GM18861 (cell line): ENCODE data around the gene BRMS1.
"Not testable (repeated sequence)": the region's sequence is repeated elsewhere in the genome, so short reads cannot be mapped to it uniquely, and the experiment has no call there.

Experiments used
- ATAC-seq: cut with Tn5 transposase; IDR thresholded peaks from one replicate; pipeline ENCODE4 v1.9.1; 2021; ENCODE audit not compliant: unreplicated experiment

The BRMS1 gene

GRCh38 chr11:66311965-66312548 is 32.8 kb downstream of the BRMS1 start:
- ATAC-seq = peak; percentile 44

DNA sequence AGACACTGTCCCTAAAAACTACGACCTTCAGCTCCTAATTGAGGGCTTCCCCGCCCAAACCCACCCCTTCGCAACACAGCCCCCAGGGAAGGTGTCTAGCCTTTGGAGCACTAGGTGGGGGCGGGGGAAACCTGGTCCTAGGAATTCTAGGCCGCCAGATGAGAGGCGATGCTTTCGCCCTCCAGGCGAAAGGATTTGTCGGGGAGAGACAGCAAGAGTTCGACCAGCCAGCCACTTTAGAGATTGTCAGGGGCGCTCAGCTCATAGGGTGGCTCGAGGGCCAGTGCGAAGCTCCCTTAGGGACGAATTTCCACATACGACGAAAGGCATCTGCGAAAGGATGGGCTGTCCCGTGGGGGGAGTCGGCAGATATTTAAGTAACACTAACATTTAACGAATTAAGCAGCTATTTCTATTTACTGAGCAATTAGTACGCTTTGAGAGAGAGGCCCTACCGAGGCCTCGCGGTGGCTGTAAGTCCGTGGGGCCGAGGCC is 33.4 kb downstream of the BRMS1 start:
- ATAC-seq = peak; percentile 42

DNA sequence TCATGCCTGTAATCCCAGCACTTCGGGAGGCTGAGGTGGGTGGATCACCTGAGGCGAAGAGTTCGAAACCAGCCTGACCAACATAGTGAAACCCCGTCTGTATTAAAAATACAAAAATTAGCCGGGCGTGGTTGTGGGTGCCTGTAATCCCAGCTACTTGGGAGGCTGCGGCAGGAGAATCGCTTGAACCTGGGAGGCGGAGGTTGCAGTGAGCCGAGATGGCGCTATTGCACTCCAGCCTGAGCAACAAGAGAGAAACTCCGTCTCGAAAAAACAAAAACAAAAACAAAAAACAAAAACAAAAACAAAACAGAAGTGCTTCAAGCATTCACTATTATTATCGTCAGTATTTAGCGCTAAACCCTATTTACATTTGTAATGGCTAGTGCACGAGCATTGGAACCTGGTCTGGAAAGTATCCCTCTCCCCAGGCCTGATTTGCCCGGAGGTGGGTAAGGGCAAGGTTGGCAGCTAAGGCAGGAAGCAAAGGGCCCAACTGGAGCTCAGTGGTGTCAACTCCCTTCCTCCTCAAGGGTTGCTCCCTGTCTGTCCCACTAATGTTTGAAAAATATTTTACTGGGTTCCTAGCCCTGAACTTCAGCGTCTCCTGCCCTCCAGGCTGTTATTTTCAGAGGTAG is 34.0 kb downstream of the BRMS1 start:
- not testable (repeated sequence) for ATAC-seq

DNA sequence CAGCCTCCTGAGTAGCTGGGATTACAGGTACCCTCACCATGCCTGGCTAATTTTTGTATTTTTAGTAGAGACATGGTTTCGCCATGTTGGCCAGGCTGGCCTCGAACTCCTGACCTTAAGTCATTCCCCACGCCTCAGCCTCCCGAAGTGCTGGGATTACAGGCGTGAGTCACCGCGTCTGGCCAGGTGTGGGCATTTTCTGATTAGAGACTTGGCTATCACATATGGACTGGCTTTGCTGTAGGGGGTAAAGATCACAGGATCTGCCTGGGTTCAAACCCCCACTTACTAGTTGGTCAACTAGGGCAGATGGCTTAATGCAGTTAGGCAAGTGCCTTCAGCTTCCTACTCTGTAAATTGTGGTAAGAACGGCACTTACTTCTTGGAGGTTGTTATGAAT is 34.6 kb downstream of the BRMS1 start:
- ATAC-seq = no peak

DNA sequence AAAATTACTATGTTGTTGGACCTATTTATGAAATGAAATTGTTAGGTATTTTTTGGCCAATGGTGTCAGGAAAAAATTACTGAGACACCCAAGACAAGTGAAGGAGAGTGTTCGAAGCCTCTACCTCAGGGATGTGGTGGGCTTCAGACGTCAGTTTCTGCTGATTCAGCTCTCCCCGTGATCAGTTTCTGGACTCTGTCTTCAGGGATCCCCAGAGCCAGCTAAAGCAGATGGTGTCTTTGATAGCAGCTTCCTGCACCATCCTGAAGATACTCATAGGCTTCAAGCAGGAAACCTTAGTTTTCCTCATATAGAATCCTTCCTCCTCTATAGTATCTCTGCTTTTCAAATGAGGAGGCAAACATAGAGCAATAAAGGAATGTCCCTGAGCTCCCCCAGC is 35.4 kb downstream of the BRMS1 start:
- no peak for ATAC-seq

DNA sequence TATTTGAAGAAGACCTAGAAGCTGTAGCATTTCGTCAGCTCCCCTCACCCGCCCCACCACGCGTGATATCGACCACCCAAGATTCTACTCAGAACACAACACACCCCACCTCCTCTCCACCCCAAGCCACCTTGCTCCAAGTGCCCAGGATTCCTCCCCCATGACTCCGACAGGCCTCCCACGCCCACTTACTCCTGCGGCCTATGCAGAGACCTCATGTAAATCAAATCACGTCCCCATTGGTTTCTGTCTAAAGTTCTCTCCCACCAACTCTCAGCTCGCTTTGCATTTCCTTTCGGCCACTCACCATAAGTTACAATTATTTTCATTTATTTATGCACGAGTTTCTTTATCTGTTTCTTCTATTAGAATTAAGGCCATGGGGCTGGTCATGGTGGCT is 42.2 kb downstream of the BRMS1 start:
- ATAC-seq = no peak

DNA sequence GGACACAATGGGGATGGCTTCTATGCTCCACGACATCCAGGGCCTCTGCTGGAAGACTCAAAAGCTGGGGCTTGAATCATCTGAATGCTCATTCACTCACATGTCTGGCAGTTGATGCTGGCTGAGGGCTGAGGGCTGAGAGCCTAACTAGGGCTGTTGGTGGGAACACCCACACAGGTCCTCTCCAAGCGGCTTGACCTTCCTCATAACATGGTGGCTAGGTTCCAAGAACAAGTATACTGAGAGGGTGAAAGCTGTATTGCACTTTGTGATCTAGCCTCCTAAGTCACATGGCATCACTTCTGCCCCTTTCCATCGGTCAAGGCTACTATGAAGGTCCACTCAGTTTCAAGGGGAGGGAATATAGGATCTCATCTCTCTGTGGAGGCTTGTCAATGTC is 45.7 kb downstream of the BRMS1 start:
- ATAC-seq = no peak

- ATAC-seq = no peak
These were observed 47.3 kb downstream of the BRMS1 start for GRCh38 chr11:66297610-66298009.

- no peak for ATAC-seq
These were observed 50.0 kb downstream of the BRMS1 start for GRCh38 chr11:66294626-66295620.

DNA sequence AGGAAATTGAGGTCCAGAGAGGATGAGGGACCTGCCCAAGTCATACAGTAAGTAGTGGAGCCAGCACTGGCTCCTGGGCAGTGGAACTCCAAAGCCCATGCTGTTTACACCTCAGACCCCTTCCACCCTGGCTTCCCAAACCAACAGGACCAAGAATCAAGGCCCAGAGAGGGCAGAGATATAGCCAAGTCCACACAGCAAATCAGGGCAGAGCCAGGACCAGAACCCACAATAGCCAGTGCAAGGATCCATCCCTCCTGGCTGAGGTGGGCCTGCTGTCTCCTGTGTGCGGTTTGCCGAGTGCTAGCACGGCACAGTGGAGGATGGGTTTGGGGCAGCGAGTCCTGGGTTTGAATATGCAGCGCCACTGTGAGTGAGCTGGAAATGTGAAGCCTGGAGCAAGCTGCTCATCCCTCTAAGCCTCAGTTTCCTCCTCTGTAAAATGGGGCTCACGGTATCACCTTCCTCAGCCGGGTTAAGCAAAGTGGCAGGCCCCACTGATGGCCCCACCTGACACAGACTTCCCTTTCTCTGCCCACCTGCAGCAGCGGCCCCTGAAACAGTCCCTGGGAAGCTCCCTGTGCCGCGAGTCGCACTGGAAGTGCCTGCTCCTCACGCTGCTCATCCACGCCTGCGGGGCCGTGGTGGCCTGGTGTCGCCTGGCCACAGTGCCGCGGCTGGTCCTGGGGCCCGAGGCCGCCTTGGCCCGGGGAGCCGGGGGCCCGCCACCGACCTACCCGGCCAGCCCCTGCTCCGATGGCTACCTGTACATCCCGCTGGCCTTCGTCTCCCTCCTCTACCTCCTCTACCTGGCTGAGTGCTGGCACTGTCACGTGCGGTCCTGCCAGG is 50.9 kb downstream of the BRMS1 start:
- ATAC-seq = no peak

DNA sequence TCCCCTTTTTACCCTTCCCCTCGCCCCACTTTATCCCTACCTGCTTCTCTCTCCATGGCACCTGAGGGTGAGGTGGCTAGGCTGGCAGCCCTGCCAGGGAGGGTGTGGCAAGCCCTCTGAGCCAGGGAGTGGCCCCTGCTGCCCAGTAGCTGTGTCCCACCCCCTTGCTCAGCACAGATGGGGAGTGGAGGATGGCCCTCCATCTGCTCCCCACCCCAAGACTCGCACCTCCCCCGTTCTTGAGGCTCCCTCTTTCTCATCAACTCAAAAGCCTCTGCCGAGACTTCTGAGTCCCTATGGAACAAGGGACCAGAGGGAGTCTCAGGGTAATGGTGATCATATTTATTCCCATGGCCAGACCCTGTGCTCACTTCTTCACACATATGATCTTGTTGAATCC is 51.6 kb downstream of the BRMS1 start:
- ATAC-seq = no peak

DNA sequence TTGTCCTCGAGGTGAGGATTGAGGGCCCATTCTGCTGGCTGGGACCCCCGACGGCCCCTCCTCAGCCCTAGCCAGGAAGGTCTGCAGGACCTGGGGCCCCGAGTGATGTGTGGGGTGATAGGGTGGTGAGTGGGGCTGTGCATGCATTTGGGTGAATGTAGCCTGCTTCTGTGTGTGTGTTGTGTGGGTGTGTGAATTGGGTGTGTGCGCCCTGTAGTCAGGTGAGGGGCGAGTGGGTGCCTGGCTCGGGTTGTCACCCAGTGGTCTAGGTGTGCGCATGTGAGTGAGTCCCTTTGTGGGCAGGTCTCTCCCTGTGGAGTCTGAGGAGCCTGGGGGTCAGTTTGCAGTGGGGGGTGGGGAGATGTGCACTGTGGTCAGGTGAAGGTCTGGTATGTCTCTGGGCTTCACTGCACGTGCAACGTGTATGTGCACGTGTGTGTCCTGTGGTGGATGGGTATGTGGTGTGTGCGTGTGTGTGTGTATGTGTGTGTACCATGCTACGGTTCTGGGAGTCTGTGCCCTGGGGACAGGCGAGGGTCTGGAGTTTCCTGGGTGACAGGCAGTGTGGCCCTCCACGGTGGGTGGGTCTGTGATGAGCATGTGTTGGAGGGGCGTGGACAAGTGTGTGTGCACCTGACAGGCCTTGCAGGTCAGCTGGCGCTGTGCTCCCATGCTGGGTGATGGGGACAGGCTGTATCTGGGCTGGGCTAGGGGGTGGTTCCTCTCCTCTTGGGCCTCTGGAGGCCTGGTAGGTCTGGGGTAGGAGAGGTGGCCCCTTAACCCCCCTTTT is 52.2 kb downstream of the BRMS1 start:
- no peak for ATAC-seq

- ATAC-seq = no peak
These were observed 53.0 kb downstream of the BRMS1 start, which contains the start of gene TMEM151A for GRCh38 chr11:66291706-66292542. Gene TMEM151A, plus strand, starts transcription at chr11:66291894. Its CDS starts 120 bp downstream, at chr11:66292014.

GRCh38 chr11:66291303-66291705 is 53.6 kb downstream of the BRMS1 start:
- ATAC-seq = no peak

- no peak for ATAC-seq
These were observed 54.6 kb downstream of the BRMS1 start for GRCh38 chr11:66290330-66290621.

GRCh38 chr11:66289548-66290329 is 55.2 kb downstream of the BRMS1 start:
- ATAC-seq = peak; percentile 13

- peak; percentile 86 for ATAC-seq
These were observed 56.0 kb downstream of the BRMS1 start, which contains the start of gene YIF1A for GRCh38 chr11:66288671-66289547. Gene YIF1A, minus strand, starts transcription at chr11:66289143. Its CDS starts 158 bp downstream, at chr11:66288985.
